GM18909 (cell line): ENCODE results near the gene UBL4B.

ENCODE experiments used
- ATAC-seq: cut with Tn5 transposase; IDR thresholded peaks from one replicate; pipeline ENCODE4 v1.9.1; 2021; ENCODE audit warnings: mild to moderate bottlenecking; ENCODE audit not compliant: unreplicated experiment, poor library complexity

The UBL4B gene

GRCh38 chr1:110084227-110085078 lies 27.8 kb upstream of the UBL4B start:
- ATAC-seq, result no peak

- ATAC-seq, result no peak
Measured at GRCh38 chr1:110085671-110086070, 26.6 kb upstream of the UBL4B start.

GRCh38 chr1:110086961-110087360 lies 25.3 kb upstream of the UBL4B start:
- ATAC-seq, result no peak

GRCh38 chr1:110087812-110088738 lies 24.2 kb upstream of the UBL4B start:
- peak; percentile 72 for ATAC-seq

GRCh38 chr1:110088739-110089316 lies 23.4 kb upstream of the UBL4B start:
- ATAC-seq, result no peak

- no peak for ATAC-seq
Measured at GRCh38 chr1:110089561-110090275, 22.5 kb upstream of the UBL4B start.

- no peak for ATAC-seq
Measured at GRCh38 chr1:110091381-110091780, 20.9 kb upstream of the UBL4B start.

- no peak for ATAC-seq
Measured at GRCh38 chr1:110091791-110092190, 20.5 kb upstream of the UBL4B start.

GRCh38 chr1:110092991-110093390 lies 19.3 kb upstream of the UBL4B start:
- no peak for ATAC-seq

- ATAC-seq, result no peak
Measured at GRCh38 chr1:110094931-110095654, 17.1 kb upstream of the UBL4B start.

- ATAC-seq, result no peak
Measured at GRCh38 chr1:110097507-110098221, 14.6 kb upstream of the UBL4B start.

GRCh38 chr1:110098222-110099026 lies 13.8 kb upstream of the UBL4B start:
- no peak for ATAC-seq

- ATAC-seq, result no peak
Measured at GRCh38 chr1:110100335-110100734, 11.9 kb upstream of the UBL4B start.

- ATAC-seq, result no peak
Measured at GRCh38 chr1:110102081-110102480, 10.2 kb upstream of the UBL4B start.

- peak; percentile 54 for ATAC-seq
Measured at GRCh38 chr1:110106013-110106941, 6.0 kb upstream of the UBL4B start.

GRCh38 chr1:110107867-110108469 lies 4.3 kb upstream of the UBL4B start:
- ATAC-seq, result no peak

- ATAC-seq, result no peak
Measured at GRCh38 chr1:110111081-110111480, 1.2 kb upstream of the UBL4B start.
